NAMALWA (cell line): ENCODE measurements around the gene PLEKHA5.
"Not testable (repeated sequence)": the region's sequence is repeated elsewhere in the genome, so short reads cannot be mapped to it uniquely, and the experiment has no call there.

Source experiments
- DNase-seq: peaks from one replicate; pipeline ENCODE4 v3.0.0-alpha.2; 2015; ENCODE audit warnings: low spot score

The PLEKHA5 gene

GRCh38 chr12:19350850-19351249 is 221.3 kb downstream of the PLEKHA5 start:
- not testable (repeated sequence) for DNase-seq

- no peak for DNase-seq
Measured at GRCh38 chr12:19351346-19351745, 221.8 kb downstream of the PLEKHA5 start.

GRCh38 chr12:19369691-19370148 is 240.2 kb downstream of the PLEKHA5 start:
- DNase-seq, result no peak

DNA sequence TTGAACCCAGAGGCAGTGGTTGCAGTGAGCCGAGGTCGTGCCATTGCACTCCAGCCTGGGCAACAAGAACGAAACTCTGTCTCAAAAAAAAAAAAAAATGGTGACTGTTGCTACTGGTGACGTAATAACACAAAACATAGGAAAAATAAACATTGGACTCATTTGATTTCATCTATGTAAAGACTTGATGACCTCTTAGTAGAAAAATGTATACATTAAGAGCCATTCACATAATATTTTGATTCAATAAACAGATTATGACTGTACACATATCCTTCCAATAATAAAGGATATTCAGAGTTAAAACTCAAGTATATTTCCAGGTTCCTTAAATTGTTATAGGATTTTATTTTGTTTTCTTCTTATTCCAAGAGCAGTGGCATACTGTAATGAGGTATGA is 244.1 kb downstream of the PLEKHA5 start:
- DNase-seq, result no peak

DNA sequence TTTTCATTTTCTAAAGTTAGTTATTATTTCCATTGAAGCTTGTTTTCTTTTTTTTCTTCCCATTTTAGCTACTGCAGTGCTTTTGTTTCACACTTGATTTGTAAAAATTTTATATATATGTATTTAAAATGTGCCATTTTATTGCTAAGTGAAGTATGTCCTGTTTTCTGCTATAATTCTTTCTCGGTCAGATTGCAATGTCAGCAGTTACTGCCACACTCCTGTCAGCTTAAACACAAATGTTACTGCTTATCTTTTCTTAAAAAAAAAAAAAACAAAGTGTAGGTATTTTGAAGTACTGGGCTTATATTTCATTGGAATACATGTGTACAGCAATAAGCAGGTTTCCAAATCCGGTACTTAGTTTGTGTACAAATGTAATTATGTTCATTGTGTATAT is 246.4 kb downstream of the PLEKHA5 start:
- DNase-seq, result no peak

DNA sequence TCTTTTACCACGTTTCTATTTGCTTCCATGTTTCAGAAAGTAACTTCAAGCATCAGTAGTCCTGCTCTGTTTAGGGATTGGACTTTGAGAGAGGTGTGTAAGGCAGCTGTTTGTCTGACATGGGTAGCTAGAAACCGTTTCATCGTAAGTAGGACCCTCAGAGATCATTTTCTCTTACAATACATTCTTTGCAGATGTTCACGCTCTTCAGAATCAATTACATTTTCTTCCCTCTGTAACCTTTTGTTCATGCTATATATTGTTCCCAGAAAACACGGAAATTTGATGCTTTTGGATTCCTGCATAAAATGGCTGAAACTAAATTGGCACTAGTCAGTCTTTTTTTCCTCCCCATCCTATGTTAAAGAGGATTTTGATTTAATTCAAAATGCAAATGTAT is 247.2 kb downstream of the PLEKHA5 start:
- DNase-seq, result no peak

DNA sequence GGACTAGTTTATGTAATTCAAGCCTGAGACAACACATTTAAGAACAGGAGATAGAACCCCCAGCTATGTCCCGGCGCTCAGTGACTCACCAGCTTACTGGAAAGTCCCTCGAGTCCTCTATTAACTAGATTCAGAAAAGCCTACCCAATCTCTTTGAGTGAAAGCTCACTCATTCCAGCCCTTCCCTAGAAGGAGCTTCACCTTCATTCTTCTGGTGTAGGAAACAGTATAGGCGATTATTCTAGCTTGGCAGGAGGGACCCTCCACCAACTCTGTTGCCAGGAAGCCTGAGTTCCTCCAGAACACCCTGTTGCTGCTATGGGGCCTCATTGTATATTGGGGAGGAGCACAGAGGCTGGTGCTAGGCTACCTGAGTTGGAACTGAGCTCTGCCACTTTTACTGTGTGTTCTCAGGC is 252.6 kb downstream of the PLEKHA5 start:
- no peak for DNase-seq

DNA sequence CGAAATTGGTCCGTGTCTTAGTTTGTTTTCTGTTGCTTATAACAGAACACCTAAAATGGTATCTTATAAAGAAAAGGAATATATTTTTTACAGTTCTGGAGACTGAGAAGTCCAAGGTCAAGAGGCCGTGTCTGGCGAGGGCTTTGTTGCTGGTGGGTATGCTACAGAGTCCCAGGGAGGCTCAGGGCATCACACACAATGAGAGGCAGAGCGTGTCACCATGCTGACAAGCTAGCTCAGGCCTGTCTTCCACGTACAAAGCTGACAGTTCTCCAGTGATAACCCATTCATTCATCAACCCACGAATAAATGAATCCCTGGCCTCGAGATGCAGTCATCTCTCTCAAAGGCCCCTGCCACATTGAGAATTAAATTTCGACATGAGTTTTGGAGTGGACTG is 253.0 kb downstream of the PLEKHA5 start:
- no peak for DNase-seq

GRCh38 chr12:19387161-19387560 is 257.6 kb downstream of the PLEKHA5 start:
- DNase-seq, result no peak

DNA sequence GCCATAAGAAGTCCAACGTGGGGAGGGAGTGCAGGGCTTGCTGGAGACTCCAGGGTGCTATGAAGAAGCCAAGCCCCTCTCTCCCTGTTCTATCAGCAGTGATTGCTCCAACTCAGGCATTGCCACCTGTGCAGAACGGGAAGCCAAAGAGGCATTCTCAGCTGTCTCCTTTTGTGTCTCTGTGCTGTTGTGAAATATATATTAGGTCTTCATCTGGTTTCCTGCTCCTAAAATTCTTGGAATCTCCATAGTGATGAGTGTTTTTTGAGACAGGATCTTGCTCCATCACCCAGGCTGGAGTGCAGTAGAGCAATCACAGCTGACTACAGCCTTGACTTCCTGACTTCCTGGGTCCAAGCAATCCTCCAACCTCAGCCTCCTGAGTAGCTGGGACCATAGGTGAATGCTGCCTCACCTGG is 258.6 kb downstream of the PLEKHA5 start:
- no peak for DNase-seq

DNA sequence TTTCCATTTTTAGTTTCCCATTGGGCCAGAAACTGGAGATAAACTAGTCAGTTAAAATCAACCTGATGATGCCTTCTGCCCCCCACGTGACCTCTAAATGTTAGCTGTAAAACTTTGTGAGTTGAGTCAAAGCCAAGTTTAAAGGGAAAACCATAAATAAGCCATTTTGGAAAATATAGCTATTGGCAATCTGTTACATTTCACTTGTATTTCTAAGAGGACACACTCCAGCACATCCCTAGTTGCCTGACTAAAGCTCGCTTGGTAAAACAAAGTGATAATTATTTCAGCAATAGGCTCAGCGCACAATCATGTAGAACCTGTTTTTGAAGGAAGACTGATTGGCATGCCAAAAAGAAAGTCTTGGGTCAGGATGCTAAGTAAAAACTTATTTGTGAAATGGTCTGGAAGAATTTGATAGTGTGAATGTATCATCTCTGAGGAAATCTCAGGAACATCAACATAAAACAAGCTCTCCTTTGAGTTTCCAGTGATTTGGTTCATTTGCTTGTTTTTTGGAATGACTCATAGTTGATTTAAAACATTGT is 260.6 kb downstream of the PLEKHA5 start:
- no peak for DNase-seq

- not testable (repeated sequence) for DNase-seq
Measured at GRCh38 chr12:19392644-19393043, 263.1 kb downstream of the PLEKHA5 start.

DNA sequence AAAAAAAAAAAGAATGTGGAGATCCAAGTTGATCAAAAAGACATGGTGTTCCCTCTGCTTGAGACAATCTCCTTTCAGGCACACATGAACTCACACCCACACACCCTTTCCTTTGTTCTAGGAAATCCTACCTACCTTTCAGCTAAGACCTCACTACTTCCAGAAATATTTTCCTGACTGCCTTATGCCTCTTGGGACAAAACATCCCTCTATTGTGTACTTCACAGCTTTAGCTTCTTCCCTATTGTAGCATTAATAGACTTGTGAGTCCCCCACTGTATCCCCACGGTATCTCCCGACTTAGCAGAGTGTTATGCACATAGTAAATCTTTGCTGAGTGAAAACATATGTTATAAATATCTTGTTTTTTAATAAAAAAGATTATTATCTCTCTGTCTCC is 264.9 kb downstream of the PLEKHA5 start:
- no peak for DNase-seq

- no peak for DNase-seq
Measured at GRCh38 chr12:19397534-19397933, 268.0 kb downstream of the PLEKHA5 start.

- DNase-seq, result no peak
Measured at GRCh38 chr12:19398376-19399363, 269.1 kb downstream of the PLEKHA5 start.

- not testable (repeated sequence) for DNase-seq
Measured at GRCh38 chr12:19400649-19401285, 271.2 kb downstream of the PLEKHA5 start.

GRCh38 chr12:19402211-19402610 is 272.7 kb downstream of the PLEKHA5 start:
- no peak for DNase-seq

GRCh38 chr12:19402743-19403431 is 273.4 kb downstream of the PLEKHA5 start:
- DNase-seq, result no peak

DNA sequence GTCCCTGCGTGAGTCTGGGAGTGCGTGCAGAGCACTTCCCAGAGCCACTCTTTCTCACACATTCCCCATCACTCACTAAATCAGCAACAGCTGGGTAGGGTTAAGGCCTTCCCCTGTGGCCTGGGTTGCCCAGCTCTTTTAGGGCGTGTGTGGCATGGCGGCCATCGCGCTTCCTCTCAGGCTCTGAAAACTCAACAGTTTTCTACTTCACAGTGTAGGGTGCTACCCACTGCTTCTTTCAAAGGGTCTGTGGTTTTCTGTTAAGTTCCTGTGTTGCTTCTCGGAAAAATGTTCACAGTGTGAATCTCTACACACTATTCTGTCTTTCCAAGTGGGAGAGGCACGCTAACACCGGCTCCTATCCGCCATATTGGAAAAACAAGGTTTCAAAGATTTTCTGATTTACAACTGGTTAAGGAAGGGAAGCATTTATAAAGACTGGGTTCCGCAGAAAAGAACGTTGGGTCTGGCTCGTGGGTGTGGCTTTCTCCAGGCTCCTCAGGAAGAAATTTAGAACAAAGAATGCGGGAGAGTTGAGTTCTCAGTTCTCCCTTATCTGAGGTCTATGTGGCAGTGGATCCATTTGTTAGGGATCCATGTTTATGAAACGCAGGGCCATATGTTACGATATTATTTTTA is 274.8 kb downstream of the PLEKHA5 start:
- DNase-seq, result no peak

GRCh38 chr12:19409376-19409775 is 279.8 kb downstream of the PLEKHA5 start:
- no peak for DNase-seq

DNA sequence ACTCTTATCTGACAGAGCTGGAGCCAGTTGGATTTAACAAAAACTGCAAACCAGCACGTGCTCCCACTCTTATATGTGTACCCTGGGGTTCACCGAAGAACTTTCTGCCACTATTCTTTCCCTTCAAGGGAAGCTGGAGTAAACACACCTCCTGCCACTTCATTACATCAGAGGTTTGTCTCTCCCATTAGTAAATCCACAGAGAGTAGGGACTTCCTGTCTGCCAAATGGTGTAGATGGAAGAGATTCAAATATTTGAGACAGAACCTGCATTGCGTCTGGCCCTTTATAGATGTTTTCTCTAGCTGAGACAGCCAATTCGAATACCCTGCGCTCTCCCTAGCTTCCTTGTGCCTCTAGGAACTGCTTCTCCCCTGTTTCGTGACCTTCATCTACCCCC is 280.7 kb downstream of the PLEKHA5 start:
- no peak for DNase-seq
